HG03175 (cell line): ENCODE measurements around the gene ARHGEF4.
"Not testable (repeated sequence)": the region's sequence is repeated elsewhere in the genome, so short reads cannot be mapped to it uniquely, and the experiment has no call there.

Experiments used
- ATAC-seq: cut with Tn5 transposase; IDR thresholded peaks from one replicate; pipeline ENCODE4 v1.9.1; 2021; ENCODE audit warnings: mild to moderate bottlenecking, moderate library complexity; ENCODE audit not compliant: unreplicated experiment

ARHGEF4 gene

GRCh38 chr2:131067465-131068125, 230.9 kb downstream of the ARHGEF4 start:
- no peak for ATAC-seq

DNA sequence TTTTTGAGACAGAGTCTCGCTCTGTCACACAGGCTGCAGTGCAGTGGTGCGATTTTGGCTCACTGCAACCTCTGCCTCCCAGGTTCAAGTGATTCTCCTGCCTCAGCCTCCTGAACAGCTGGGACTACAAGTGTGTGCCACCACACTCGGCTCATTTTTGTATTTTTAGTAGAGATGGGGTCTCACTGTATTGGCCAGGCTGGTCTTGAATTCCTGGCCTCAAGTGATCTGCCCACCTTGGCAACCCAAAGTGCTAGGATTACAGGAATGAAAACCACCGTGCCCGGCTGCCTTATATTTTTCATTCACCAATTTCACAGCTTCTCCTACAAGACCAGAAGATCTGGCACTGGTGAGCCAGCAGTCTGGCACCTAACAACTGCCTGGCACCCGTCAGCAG, 231.5 kb downstream of the ARHGEF4 start:
- ATAC-seq = not testable (repeated sequence)

DNA sequence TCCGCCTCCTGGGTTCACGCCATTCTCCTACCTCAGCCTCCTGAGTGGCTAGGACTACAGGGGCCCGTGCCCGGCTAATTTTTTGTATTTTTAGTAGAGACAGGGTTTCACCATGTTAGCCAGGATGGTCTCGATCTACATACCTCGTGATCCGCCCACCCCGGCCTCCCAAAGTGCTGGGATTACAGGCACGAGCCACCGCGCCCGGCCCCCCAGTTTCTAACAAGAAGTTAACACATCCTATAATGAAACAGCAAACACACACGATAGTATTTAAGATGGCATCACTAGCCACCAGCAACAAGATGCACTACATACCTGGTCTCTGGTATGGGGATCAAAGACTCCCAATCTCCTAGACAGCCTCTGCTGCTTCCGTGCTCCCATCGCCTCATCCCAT, 238.9 kb downstream of the ARHGEF4 start:
- not testable (repeated sequence) for ATAC-seq

DNA sequence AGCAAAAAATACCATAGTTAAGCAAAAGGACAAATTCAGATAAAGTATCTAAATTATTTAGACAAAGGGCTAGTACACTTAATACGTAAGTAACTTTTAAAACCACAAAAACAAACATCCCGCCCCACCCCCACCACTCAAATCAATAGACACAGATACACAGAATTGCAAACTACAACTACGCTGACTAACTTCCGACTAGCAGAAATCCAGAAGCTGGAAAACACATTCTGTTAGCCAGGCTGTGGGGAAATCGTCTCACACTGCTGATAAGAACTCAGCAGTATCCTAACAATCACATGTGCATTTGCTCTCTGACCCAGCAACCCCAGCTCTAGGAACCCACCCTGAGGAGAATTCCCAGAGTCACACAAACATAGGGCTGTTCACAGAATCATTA, 240.0 kb downstream of the ARHGEF4 start:
- ATAC-seq = no peak

DNA sequence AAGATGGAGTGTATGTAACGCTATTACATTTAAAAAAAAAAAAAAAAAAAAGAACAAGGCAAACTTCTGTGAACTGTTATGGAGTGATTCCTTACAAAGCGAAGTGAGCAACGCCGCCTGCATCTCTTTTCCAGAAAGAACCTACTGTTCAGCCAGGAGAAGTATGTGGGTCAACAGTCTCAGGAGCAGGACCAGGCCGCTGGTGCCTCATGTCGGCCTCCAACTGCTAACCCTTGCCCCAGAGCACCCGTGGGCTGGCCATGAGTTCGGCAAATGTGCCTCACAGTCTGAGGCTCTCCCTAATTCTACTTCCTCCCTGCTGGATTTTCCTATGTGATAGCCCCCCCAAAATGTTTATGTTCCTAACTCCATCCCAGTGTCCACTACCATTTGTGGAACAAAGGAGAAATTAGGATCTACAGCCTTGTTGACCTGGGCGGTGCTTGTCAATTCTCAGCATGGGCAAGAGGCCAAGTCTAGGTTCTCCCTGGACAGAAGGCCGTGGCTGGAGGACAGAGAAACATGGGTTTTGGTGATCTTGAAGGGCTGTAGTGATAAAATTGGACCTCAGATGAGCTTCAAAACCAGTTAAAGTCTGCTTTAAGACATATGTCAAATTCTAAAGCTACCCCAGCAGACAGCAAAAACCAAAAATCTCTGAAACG, 240.6 kb downstream of the ARHGEF4 start:
- ATAC-seq = no peak

- ATAC-seq = no peak
Measured at GRCh38 chr2:131077966-131078365, 241.3 kb downstream of the ARHGEF4 start.

DNA sequence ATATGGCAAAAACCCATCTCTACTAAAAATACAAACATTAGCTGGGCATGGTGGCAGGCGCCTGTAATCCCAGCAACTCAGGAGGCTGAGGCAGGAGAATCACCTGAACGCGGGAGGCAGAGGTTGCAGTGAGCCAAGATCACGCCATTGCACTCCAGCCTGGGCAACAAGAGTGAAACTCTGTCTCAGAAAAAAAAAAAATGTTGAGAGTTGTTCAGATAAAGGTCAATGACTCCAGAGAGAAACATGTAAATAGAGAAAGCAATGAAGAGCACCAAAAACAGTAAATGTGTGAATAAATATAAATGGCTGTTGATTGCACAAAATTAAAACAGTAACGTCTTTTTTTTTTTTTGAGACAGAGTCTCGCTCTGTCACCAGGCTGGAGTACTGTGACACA, 243.2 kb downstream of the ARHGEF4 start:
- not testable (repeated sequence) for ATAC-seq

GRCh38 chr2:131081190-131081589, 244.5 kb downstream of the ARHGEF4 start:
- no peak for ATAC-seq

DNA sequence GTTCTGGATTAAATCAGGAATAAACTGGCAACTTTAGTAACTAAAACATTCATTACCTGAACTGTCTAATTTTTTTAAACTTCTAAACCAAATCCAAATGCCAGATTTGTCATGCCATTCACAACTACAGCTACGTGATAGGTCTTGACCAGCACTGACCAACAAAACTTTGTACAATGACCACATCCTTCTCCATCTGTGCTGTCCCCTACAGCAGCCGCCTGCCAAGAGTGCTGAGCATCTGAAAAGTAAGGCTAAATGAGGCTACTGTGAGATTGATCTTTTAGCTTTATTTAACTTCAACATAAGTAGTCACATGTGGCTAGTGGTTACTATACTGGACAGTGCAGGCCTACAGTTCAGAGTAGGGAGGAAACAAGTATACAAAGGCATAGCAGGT, 248.9 kb downstream of the ARHGEF4 start:
- no peak for ATAC-seq

GRCh38 chr2:131092458-131093005, 255.8 kb downstream of the ARHGEF4 start:
- no peak for ATAC-seq

DNA sequence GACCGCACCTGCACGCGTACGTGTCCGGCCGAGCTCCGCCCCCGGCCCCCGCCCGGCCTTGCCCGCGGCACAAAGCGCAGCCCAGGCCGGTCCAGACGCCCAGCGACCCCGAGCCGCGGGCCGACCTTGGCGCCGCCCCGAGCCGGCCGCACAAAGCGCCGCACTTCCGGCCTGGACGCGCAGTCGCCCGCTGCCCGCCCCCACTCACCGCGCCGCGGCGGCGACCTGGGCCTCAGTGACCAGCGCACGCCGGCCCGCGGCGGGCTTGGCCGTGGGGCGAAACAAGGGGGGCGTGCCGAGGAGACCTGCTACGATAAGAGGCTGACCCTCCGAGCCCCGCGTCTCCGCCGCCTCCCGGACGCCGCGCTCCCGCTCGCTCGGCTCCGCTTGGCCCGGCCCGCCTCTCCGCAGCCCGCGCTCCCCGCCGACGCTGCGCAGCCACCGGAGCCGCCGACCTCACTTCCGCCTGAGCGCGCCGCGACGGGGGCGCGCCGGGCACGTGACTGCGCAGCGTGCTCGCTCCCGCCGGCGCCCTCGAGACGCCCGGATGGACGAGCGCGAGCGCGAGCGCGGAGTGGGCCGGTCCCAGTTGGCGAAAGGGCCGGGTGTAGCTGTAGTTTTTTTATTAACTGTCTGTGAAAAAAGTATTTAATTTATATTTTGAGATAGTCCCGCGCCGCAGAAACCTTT, 256.4 kb downstream of the ARHGEF4 start, which contains the start of gene FAM168B:
Gene FAM168B (minus strand): TSS at position 455 of the 690 bp plus-strand sequence. CDS start 10,814 bp downstream, outside the sequence.
- ATAC-seq = peak; percentile 82

DNA sequence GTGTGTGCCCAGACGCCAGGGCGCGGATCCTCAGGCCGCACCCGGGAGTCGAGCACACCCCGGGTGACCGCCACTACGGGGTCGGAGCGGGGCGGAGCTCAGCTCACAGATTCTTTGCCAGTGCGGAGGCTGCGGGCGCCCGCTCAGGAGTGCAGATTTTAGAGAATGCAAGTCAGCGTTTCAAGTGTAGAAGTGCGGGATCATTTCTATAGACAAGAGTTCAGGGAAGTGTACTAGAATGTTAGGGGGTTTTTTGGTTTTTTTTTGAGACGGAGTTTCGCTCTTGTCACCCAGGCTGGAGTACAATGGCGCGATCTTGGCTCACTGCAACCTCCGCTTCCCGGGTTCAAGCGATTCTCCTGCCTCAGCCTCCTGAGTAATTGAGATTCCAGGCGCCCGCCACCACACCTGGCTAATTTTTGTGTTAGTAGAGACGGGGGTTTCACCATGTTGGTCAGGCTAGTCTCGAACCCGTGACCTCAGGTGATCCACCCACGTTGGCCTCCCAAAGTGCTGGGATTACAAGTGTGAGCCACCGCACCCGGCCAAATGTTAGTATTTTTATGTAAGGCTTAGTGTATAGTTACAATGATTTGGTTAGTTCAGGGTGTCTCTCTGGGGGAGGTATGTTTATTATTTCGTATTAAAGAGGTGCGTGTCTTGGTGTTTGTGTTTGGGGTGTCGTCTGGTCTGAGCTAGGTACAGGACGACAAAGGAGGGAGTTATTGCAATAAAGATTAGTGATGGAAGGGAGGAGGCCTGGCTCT, 257.2 kb downstream of the ARHGEF4 start:
- ATAC-seq = peak; percentile 71

DNA sequence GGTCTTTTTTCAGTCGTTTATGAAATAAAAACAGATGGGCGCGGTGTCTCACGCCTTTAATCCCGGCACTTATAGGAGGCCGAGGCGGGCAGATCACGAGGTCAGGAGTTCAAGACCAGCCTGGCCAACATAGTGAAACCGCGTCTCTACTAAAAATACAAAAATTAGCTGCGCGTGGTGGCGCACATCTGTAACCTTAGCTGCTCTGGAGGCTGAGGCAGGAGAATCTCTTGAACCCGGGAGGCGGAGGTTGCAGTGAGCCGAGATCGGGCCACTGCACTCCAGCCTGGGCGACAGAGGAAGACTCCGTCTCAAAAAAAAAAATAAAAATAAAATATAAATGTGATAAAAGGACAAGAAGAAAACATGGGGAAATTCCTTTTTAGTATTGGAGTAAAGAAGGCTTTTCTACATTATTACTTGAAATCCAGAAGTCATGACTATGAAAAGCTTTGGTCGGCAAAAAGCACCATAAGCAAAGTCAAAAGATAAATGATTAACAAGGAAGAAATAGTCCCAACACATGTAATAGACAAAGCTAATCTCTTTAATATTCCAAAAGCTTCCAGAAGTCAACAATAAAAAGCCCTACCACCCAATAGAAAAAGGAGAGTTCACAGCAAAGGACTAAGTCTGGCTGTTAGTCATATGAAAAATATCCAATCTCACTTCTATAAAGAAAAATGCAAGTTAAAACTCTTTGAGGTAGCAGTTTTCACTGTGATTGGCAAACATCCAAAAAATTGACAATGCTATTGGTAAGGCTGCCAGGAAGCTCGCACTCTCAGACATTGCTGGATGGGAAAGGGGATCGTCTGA, 258.0 kb downstream of the ARHGEF4 start:
- ATAC-seq = no peak
